Natural killer cell (primary cell): Measurements from ENCODE around the gene COX19. TPM values are rescaled to one million over a fixed set of nuclear protein-coding genes. Genes with fewer than 3 reads are reported as not detected.

Source experiments
- ATAC-seq, 3 donors: fragments of 150-1000 bp in 2 of 3; fragments of 200-7000 bp in 1 of 3; cut with Tn5 transposase; 1 replicate in 1 of 3; 2 replicates in 2 of 3; pipeline ENCODE4 v1.10.0; 2021; ENCODE audit warnings: mild to moderate bottlenecking in 2 of 3, moderate library complexity in 2 of 3
- DNase-seq, 2 donors: peaks; one replicate each; pipeline versions ENCODE4 v3.0.0 to v3.0.0-alpha.2; 2013 to 2021; ENCODE audit warnings: mixed read lengths in 1 of 2
- H3K27ac ChIP-seq: one replicate; pipeline ENCODE4 v1.5.1; 2013; ENCODE audit warnings: mild to moderate bottlenecking, low read length
- H3K27me3 ChIP-seq: one replicate; pipeline ENCODE4 v1.6.1; 2013; ENCODE audit warnings: low read length; ENCODE audit not compliant: control insufficient read depth, insufficient read depth
- H3K36me3 ChIP-seq: one replicate; pipeline ENCODE4 v1.6.1; 2013; ENCODE audit warnings: low read length; ENCODE audit not compliant: control insufficient read depth, insufficient read depth
- H3K4me1 ChIP-seq: one replicate; pipeline ENCODE4 v1.6.1; 2013; ENCODE audit warnings: low read length; ENCODE audit not compliant: control insufficient read depth, insufficient read depth
- H3K4me3 ChIP-seq: one replicate; pipeline ENCODE4 v1.5.1; 2013; ENCODE audit warnings: low read length
- H3K9me3 ChIP-seq: one replicate; pipeline ENCODE4 v1.6.1; 2013; ENCODE audit warnings: low read length; ENCODE audit not compliant: control insufficient read depth, insufficient read depth
- H3K27ac Mint-ChIP-seq, 2 donors: one replicate each; pipeline ENCODE4 v1.8.0; 2022; ENCODE audit warnings: mild to moderate bottlenecking in 2 of 2, mixed read lengths in 2 of 2, moderate library complexity in 1 of 2
- H3K27me3 Mint-ChIP-seq, 2 donors: one replicate each; pipeline ENCODE4 v1.8.0; 2022; ENCODE audit warnings: low read depth in 2 of 2, mixed read lengths in 2 of 2
- H3K36me3 Mint-ChIP-seq: one replicate; pipeline ENCODE4 v1.8.0; 2022; ENCODE audit warnings: mixed read lengths
- H3K4me1 Mint-ChIP-seq, 2 donors: one replicate each; pipeline ENCODE4 v1.8.0; 2022; ENCODE audit warnings: mixed read lengths in 2 of 2
- H3K4me3 Mint-ChIP-seq: one replicate; pipeline ENCODE4 v1.8.0; 2022; ENCODE audit warnings: mild to moderate bottlenecking, moderate library complexity, mixed read lengths
- H3K9me3 Mint-ChIP-seq, 2 donors: one replicate each; pipeline ENCODE4 v1.8.0; 2022; ENCODE audit warnings: mixed read lengths in 2 of 2
- CTCF ChIP-seq: fragments of 200-600 bp; IDR thresholded peaks from one replicate; pipeline ENCODE4 v1.8.0; 2022; ENCODE audit warnings: antibody characterized with exemption
- WGBS: methylation state at CpG from one replicate; pipeline ENCODE4 v1.1.7; 2013; ENCODE audit warnings: missing lambda C conversion rate; ENCODE audit not compliant: insufficient coverage; 5-methylcytosine and 5-hydroxymethylcytosine counted together
- intact Hi-C: fragments of 100-400 bp; cut with micrococcal nuclease; formaldehyde crosslinking; loops from one replicate; pipeline ENCODE4 v1.14.2; 2022
- total RNA-seq, 4 donors: library from RNA; stranded (reverse); fragments of 120-200 nt in 1 of 4; gene quantifications; one replicate each; pipeline versions ENCODE4 v1.2.3 to v1.2.4, GENCODE V29; 2013 to 2022

Gene COX19
- total RNA-seq, 3 donors from 2014 or later (not counting 1 experiment from before 2014, with no cell fraction given): 33.6 to 38.3 (median 33.6) TPM

DNA sequence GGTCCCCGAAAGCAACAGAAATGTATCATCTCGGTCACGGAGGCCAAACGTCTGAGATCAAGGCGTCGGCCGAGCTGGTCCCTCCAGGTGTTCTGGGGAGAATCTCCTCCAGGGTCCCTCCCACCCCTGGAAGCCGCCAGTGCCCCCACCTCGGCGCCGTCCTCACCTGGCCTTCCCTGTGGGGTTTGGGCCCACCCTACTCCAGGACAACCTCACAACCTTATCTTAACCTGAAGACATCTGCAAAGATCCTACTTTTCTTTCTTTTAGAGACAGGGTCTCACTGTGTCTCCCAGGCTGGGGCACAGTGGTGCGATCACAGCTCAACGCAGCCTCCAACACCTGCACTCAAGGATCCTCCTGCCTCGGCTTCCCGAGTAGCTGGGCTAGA is 54.3 kb downstream of the COX19 start:
- H3K27me3 Mint-ChIP-seq: no peaks in the 10 kb centered on the region
- Histone ChIP-seq H3K9me3 (no peaks in the 10 kb centered on the region), H3K4me3 (no peak overlapping the region), H3K27ac (peak overlapping the region; percentile 87), H3K27me3 (no peaks in the 10 kb centered on the region), H3K36me3 (peaks cover 3% of the 10 kb centered on the region), H3K4me1 (peaks cover 61% of the 10 kb centered on the region)
- no peaks in the 10 kb centered on the region for H3K36me3 Mint-ChIP-seq
- ATAC-seq (no peak), DNase-seq (peak in 1 of 2 donors; percentile 16)
- WGBS: 90% methylated on average over 13 of the region's 15 CpGs
- peak overlapping the region; percentile 74 for H3K4me3 Mint-ChIP-seq
- H3K9me3 Mint-ChIP-seq: no peaks in the 10 kb centered on the region
- peak overlapping the region; percentile 93 to 95 for H3K27ac Mint-ChIP-seq
- H3K4me1 Mint-ChIP-seq: peaks cover 45 to 64% of the 10 kb centered on the region in 2 donors
- TF ChIP-seq CTCF: no peak
- intact Hi-C loops: loop anchor here (5.0 kb wide), 3 partner anchors 121 to 611 kb away; partner anchors contain the start of genes GPR146 and MAFK

GRCh38 chr7:920351-921070 is 54.8 kb downstream of the COX19 start:
- no peaks in the 10 kb centered on the region for H3K9me3 Mint-ChIP-seq

DNA sequence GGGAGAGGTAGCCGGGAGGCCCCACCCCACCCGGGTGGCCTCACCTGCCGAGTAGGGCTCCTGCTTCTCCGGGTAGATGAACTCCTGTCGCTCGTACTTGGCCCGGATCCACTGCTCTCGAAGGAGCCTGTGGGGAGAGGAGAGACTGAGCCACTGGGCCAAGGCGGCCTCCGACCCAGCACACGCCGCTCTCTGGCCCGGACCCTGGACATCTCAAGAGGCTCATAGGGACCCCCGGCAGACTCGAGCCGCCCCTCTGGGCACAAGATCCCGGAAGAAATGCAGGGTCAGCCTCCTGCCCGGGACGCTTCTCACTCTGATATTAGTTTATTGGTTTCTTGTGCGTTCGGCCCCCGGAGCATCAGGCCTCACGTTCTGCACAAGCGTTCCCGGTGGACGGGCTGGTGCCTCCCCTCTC is 55.4 kb downstream of the COX19 start:
- Mint-ChIP-seq H3K4me3 (no peak overlapping the region), H3K27ac (peak overlapping the region; percentile 60 to 95), H3K9me3 (no peaks in the 10 kb centered on the region), H3K27me3 (no peaks in the 10 kb centered on the region), H3K4me1 (peaks cover 55 to 61% of the 10 kb centered on the region in 2 donors), H3K36me3 (no peaks in the 10 kb centered on the region)
- H3K4me1 ChIP-seq: peaks cover 51% of the 10 kb centered on the region
- no peaks in the 10 kb centered on the region for H3K9me3 ChIP-seq
- ATAC-seq (no peak), DNase-seq (peak in 1 of 2 donors; percentile 12)
- TF ChIP-seq CTCF: no peak
- H3K36me3 ChIP-seq: peaks cover 3% of the 10 kb centered on the region
- H3K27ac ChIP-seq: no peak overlapping the region
- no peaks in the 10 kb centered on the region for H3K27me3 ChIP-seq
- H3K4me3 ChIP-seq: no peak overlapping the region
- intact Hi-C loops: loop anchor here (5.0 kb wide), 3 partner anchors 122 to 612 kb away; partner anchors contain the start of genes GPR146 and MAFK
- 95% methylated on average over 26 of the region's 26 CpGs for WGBS

More at GRCh38 chr7:920351-921070, 54.8 kb downstream of the COX19 start:
- H3K27ac Mint-ChIP-seq: peak overlapping the region; percentile 93 to 95
- H3K4me1 ChIP-seq: peaks cover 56% of the 10 kb centered on the region
- H3K4me3 Mint-ChIP-seq: no peak overlapping the region
- H3K4me3 ChIP-seq: no peak overlapping the region
- H3K27ac ChIP-seq: no peak overlapping the region
- no peaks in the 10 kb centered on the region for H3K27me3 ChIP-seq
- no peaks in the 10 kb centered on the region for H3K36me3 Mint-ChIP-seq
- H3K4me1 Mint-ChIP-seq: peaks cover 51 to 64% of the 10 kb centered on the region in 2 donors
- no peaks in the 10 kb centered on the region for H3K9me3 ChIP-seq
- DNase-seq (peak in 1 of 2 donors; percentile 15), ATAC-seq (no peak)
- peaks cover 3% of the 10 kb centered on the region for H3K36me3 ChIP-seq
- no peaks in the 10 kb centered on the region for H3K27me3 Mint-ChIP-seq
- TF ChIP-seq CTCF: no peak
- WGBS: 71% methylated on average over 40 of the region's 40 CpGs
- intact Hi-C loops: loop anchor here (5.0 kb wide), 3 partner anchors 122 to 612 kb away; partner anchors contain the start of genes GPR146 and MAFK
